ENCODE measurements around the gene F2RL3.

GRCh38 chr19:16891696-16892382 is 3.0 kb downstream of the F2RL3 start:
- TF ChIP-seq CTCF (IDR thresholded peaks at IDR 0.05; ENCODE audit: insufficient read depth, low read depth, low read length): no peak
- TF ChIP-seq EZH2 (IDR thresholded peaks at IDR 0.05; ENCODE audit: insufficient read depth, low read length): no peak
